IMR-90 (cell line): Measurements from ENCODE around the gene GRIK1. TPM values are rescaled to one million over a fixed set of nuclear protein-coding genes. Genes with fewer than 3 reads are reported as not detected.

Source experiments
- ATAC-seq: fragments of 200-7000 bp; cut with Tn5 transposase; 2 replicates; pipeline ENCODE4 v1.9.1; 2020; ENCODE audit warnings: low read depth, mild to moderate bottlenecking, moderate library complexity
- BruUV-seq: library from RNA; stranded (reverse); fragments of 400-500 nt; replicated peaks from 2 replicates; lab custom pipeline; 2021; lab: Mats Ljungman, UMichigan
- CTCF ChIA-PET: fragments of 300-600 bp; formaldehyde crosslinking; extraction: SDS; loops from one replicate; lab custom pipeline; 2021; ENCODE audit warnings: antibody characterized with exemption; lab: Yijun Ruan, JAX
- POLR2A ChIA-PET: fragments of 300-600 bp; sonication (Branson Sonifier 250); formaldehyde crosslinking; loops from one replicate; lab custom pipeline; 2022; ENCODE audit warnings: antibody characterized with exemption; ENCODE audit not compliant: unreplicated experiment; lab: Charles Lee
- DNase-seq: peaks from one replicate; pipeline ENCODE4 v3.0.0; 2013
- H2AFZ ChIP-seq: replicated peaks from 2 replicates; pipeline ENCODE3; 2013; ENCODE audit warnings: low read length, mild to moderate bottlenecking; ENCODE audit not compliant: poor library complexity
- H2AK5ac ChIP-seq: 2 replicates; pipeline ENCODE4 v1.6.1; 2013; ENCODE audit warnings: low read depth, low read length, inconsistent platforms
- H2AK9ac ChIP-seq: replicated peaks from 2 replicates; pipeline ENCODE3; 2013; ENCODE audit warnings: mild to moderate bottlenecking, low read depth, low read length, moderate library complexity; ENCODE audit not compliant: poor library complexity
- H2BK120ac ChIP-seq: 2 replicates; pipeline ENCODE4 v1.6.1; 2013; ENCODE audit warnings: low read depth, low read length, inconsistent platforms
- H2BK15ac ChIP-seq: 3 replicates; pipeline ENCODE4 v1.6.1; 2013; ENCODE audit warnings: low read depth, low read length, inconsistent platforms
- H2BK20ac ChIP-seq: 2 replicates; pipeline ENCODE4 v1.6.1; 2013; ENCODE audit warnings: low read depth, mild to moderate bottlenecking, inconsistent platforms, low read length, moderate library complexity
- H2BK5ac ChIP-seq: 2 replicates; pipeline ENCODE4 v1.6.1; 2013; ENCODE audit warnings: mild to moderate bottlenecking, low read depth, low read length, inconsistent platforms; ENCODE audit not compliant: poor library complexity, severe bottlenecking
- H3K14ac ChIP-seq: replicated peaks from 2 replicates; pipeline ENCODE4 v1.6.1; 2013; ENCODE audit warnings: low read depth, low read length, inconsistent platforms
- H3K18ac ChIP-seq: 2 replicates; pipeline ENCODE4 v1.6.1; 2013; ENCODE audit warnings: low read depth, low read length, control low read depth
- H3K23ac ChIP-seq: 2 replicates; pipeline ENCODE4 v1.6.1; 2013; ENCODE audit warnings: low read depth, low read length, inconsistent platforms
- H3K27ac ChIP-seq: 2 replicates; pipeline ENCODE4 v1.5.1; 2013; ENCODE audit warnings: mild to moderate bottlenecking, control low read depth, low read length; ENCODE audit not compliant: insufficient read depth
- H3K27me3 ChIP-seq: 2 replicates; pipeline ENCODE4 v1.6.1; 2013; ENCODE audit warnings: low read length; ENCODE audit not compliant: control insufficient read depth, insufficient read depth
- H3K36me3 ChIP-seq: 2 replicates; pipeline ENCODE4 v1.6.1; 2013; ENCODE audit warnings: low read length, mixed read lengths; ENCODE audit not compliant: control insufficient read depth, insufficient read depth
- H3K4ac ChIP-seq: 2 replicates; pipeline ENCODE4 v1.6.1; 2013; ENCODE audit warnings: low read depth, low read length, inconsistent platforms
- H3K4me1 ChIP-seq: 2 replicates; pipeline ENCODE4 v1.6.1; 2013; ENCODE audit warnings: low read length, mixed read lengths; ENCODE audit not compliant: control insufficient read depth, insufficient read depth
- H3K4me2 ChIP-seq: 2 replicates; pipeline ENCODE4 v1.6.1; 2013; ENCODE audit warnings: low read depth, mild to moderate bottlenecking, control low read depth, low read length, moderate library complexity
- H3K4me3 ChIP-seq: 2 replicates; pipeline ENCODE4 v1.5.1; 2013; ENCODE audit warnings: low read depth, mild to moderate bottlenecking, control low read depth, low read length, moderate library complexity; ENCODE audit not compliant: insufficient read depth
- H3K56ac ChIP-seq: 2 replicates; pipeline ENCODE4 v1.6.1; 2013; ENCODE audit warnings: low read length, inconsistent platforms; ENCODE audit not compliant: insufficient read depth; ENCODE audit errors: extremely low read depth
- H3K79me1 ChIP-seq, 2 experiments: 2 replicates each; pipeline ENCODE4 v1.6.1; 2013; ENCODE audit warnings: low read length in 2 of 2, inconsistent platforms in 1 of 2, low read depth in 1 of 2
- H3K9ac ChIP-seq: 2 replicates; pipeline ENCODE4 v1.6.1; 2013; ENCODE audit warnings: low read depth, low read length, control low read depth
- H3K9me1 ChIP-seq: 2 replicates; pipeline ENCODE4 v1.6.1; 2013; ENCODE audit warnings: low read length, inconsistent platforms; ENCODE audit not compliant: insufficient read depth
- H3K9me3 ChIP-seq: 2 replicates; pipeline ENCODE4 v1.6.1; 2013; ENCODE audit warnings: low read length; ENCODE audit not compliant: control insufficient read depth, insufficient read depth
- H4K20me1 ChIP-seq: 2 replicates; pipeline ENCODE4 v1.6.1; 2013; ENCODE audit warnings: low read length, inconsistent platforms; ENCODE audit not compliant: insufficient read depth
- H4K5ac ChIP-seq: 2 replicates; pipeline ENCODE4 v1.6.1; 2013; ENCODE audit warnings: mild to moderate bottlenecking, low read depth, low read length, control low read depth
- H4K8ac ChIP-seq, 2 experiments: 2 replicates each; pipeline ENCODE4 v1.6.1; 2013; ENCODE audit warnings: low read depth in 2 of 2, low read length in 2 of 2, control low read depth in 1 of 2, inconsistent platforms in 1 of 2
- H4K91ac ChIP-seq: 2 replicates; pipeline ENCODE4 v1.6.1; 2013; ENCODE audit warnings: low read depth, low read length, inconsistent platforms; ENCODE audit not compliant: insufficient read depth
- BHLHE40 ChIP-seq: fragments of 150-350 bp; IDR thresholded peaks from 2 replicates; pipeline ENCODE4 v1.6.1; 2016; ENCODE audit warnings: mild to moderate bottlenecking, low read depth, low read length
- RAD21 ChIP-seq: IDR thresholded peaks from 2 replicates; pipeline ENCODE4 v1.6.1; 2012; ENCODE audit warnings: low read length, improper control_type of control experiment
- WGBS, 2 experiments: methylation state at CpG; one replicate each; pipeline versions ENCODE4 v1.1.5 to v1.1.7; 2013; ENCODE audit warnings: missing lambda C conversion rate in 2 of 2; ENCODE audit not compliant: insufficient read length in 1 of 2; ENCODE audit errors: extremely low coverage in 2 of 2; 5-methylcytosine and 5-hydroxymethylcytosine counted together
- dilution Hi-C: fragments of 300-500 bp; cut with HindIII; formaldehyde crosslinking; loops from one replicate; pipeline ENCODE4 v1.14.3; 2018; ENCODE audit warnings: low sequenced_read_pairs; ENCODE audit not compliant: unreplicated experiment
- in situ Hi-C: fragments of 300-500 bp; cut with MboI; formaldehyde crosslinking; loops from 3 replicates; pipeline ENCODE4 v1.14.3; 2019; ENCODE audit warnings: low sequenced_read_pairs, inconsistent platforms, mixed read lengths
- intact Hi-C: fragments of 100-400 bp; cut with micrococcal nuclease; formaldehyde crosslinking; loops from 2 replicates; pipeline ENCODE4 v1.10.0; 2022
- polyA plus RNA-seq, 3 experiments: library from polyadenylated mRNA; depleted of rRNA; stranded (reverse); fragments of >200 nt; gene quantifications; 2 replicates each; pipeline ENCODE4 v1.2.3, GENCODE V29; 2012; ENCODE audit warnings: low replicate concordance in 1 of 3
- total RNA-seq: library from RNA; depleted of rRNA; stranded (reverse); fragments of >200 nt; gene quantifications from 2 replicates; pipeline ENCODE4 v1.2.3, GENCODE V29; 2012

The GRIK1 gene
- total and polyA plus RNA-seq, 2 of the 4 experiments (the other 2 are of a cell fraction), result not detected

DNA sequence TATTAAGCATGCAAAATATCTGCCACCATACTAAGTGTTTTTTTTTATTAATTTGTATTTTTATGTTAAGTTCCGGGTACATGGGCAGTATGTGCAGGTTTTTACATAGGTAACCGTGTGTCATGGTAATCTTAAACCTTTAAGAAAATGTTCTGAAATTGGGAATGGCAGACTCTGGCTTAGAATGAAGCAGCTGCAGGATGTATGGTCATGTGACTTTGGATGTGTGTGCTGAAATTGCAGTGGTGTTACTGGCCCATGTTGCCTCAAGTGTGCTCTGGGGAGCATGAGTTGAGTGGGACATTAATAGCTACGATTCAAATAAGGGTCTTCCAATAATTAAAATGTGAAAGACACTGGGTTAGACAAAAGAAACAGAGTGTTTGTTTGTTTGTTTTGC lies 6.7 kb downstream of the GRIK1 start:
- ChIA-PET CTCF (no interaction called here), POLR2A (no interaction called here)
- Histone ChIP-seq H2BK20ac (no peak overlapping the region), H3K14ac (no peak overlapping the region), H4K20me1 (no peaks in the 10 kb centered on the region), H2AFZ (no peak overlapping the region), H3K9me3 (no peaks in the 10 kb centered on the region), H2AK5ac (no peak overlapping the region), H4K91ac (no peak overlapping the region), H4K8ac (no peak overlapping the region), H3K18ac (no peak overlapping the region), H2BK5ac (no peak overlapping the region), H3K4ac (no peak overlapping the region), H2BK15ac (no peak overlapping the region), H3K23ac (no peak overlapping the region), H3K9me1 (no peaks in the 10 kb centered on the region), H3K56ac (no peak overlapping the region), H3K4me1 (no peaks in the 10 kb centered on the region), H2AK9ac (no peak overlapping the region), H3K27ac (no peak overlapping the region), H3K4me2 (no peak overlapping the region), H3K27me3 (peaks cover 2% of the 10 kb centered on the region; the same call in 1 of the 2 replicates), H4K5ac (no peak overlapping the region), H3K36me3 (no peaks in the 10 kb centered on the region), H3K9ac (no peak overlapping the region), H3K4me3 (no peak overlapping the region), H3K79me1 (no peaks in the 10 kb centered on the region), H2BK120ac (no peak overlapping the region)
- in situ Hi-C loops, result no loop called here
- ATAC-seq, result no peak
- no TSS peak for BruUV-seq
- TF ChIP-seq RAD21 (no peak), BHLHE40 (no peak)
- intact Hi-C loops, result no loop called here
- dilution Hi-C loops, result no loop called here
- no peak for DNase-seq
- 20% methylated on average over 1 of the region's 3 CpGs; no CpG with 5 or more reads in 1 of the 2 experiments for WGBS, 2 experiments
